Gastroesophageal sphincter (tissue), 4 donors: ENCODE results near the gene NEURL1. TPM values are rescaled to one million over a fixed set of nuclear protein-coding genes. Genes with fewer than 3 reads are reported as not detected.

Experiments used
- ATAC-seq: fragments of 150-250 bp; one replicate; pipeline ENCODE4 v1.9.1; 2016; ENCODE audit warnings: mild to moderate bottlenecking, moderate library complexity
- H3K27ac ChIP-seq, 4 donors: fragments of 200-600 bp; sonication (generic) in 3 of 4; 1 replicate in 3 of 4; 2 replicates in 1 of 4; pipeline ENCODE4 v1.5.1; 2016 to 2019
- H3K27me3 ChIP-seq: fragments of 200-600 bp; sonication (generic); one replicate; pipeline ENCODE4 v1.5.1; 2019
- H3K36me3 ChIP-seq, 2 donors: fragments of 200-600 bp; sonication (generic); one replicate each; pipeline ENCODE4 v1.5.1; 2019; ENCODE audit warnings: control low read depth in 1 of 2
- H3K4me1 ChIP-seq, 3 donors: fragments of 200-600 bp; sonication (generic); 1 replicate in 2 of 3; 2 replicates in 1 of 3; pipeline ENCODE4 v1.5.1; 2016 to 2019; ENCODE audit warnings: control low read depth in 2 of 3
- H3K4me3 ChIP-seq, 2 donors: fragments of 200-600 bp; sonication (generic); one replicate each; pipeline ENCODE4 v1.5.1; 2019; ENCODE audit warnings: mild to moderate bottlenecking in 1 of 2, moderate library complexity in 1 of 2
- H3K9me3 ChIP-seq, 3 donors: fragments of 200-600 bp; sonication (generic); one replicate each; pipeline ENCODE4 v1.5.1; 2017 to 2019; ENCODE audit warnings: control low read depth in 2 of 3
- CTCF ChIP-seq, 4 experiments: fragments of 200-600 bp in 2 of 4; fragments of 450-650 bp in 2 of 4; sonication (generic) in 1 of 4; IDR thresholded peaks; one replicate each; pipeline ENCODE4 v1.5.1; 2017 to 2019; ENCODE audit warnings: antibody characterized with exemption in 4 of 4, mild to moderate bottlenecking in 2 of 4, moderate library complexity in 2 of 4
- EP300 ChIP-seq: sonication (generic); formaldehyde crosslinking; IDR thresholded peaks from one replicate; pipeline ENCODE4 v1.6.1; 2017; ENCODE audit warnings: antibody characterized with exemption, mild to moderate bottlenecking
- POLR2A ChIP-seq, 2 donors: fragments of 450-650 bp; IDR thresholded peaks; one replicate each; pipeline ENCODE4 v1.6.1; 2017; ENCODE audit warnings: antibody characterized with exemption in 2 of 2, mild to moderate bottlenecking in 2 of 2, moderate library complexity in 1 of 2
- POLR2AphosphoS5 ChIP-seq: sonication (generic); formaldehyde crosslinking; IDR thresholded peaks from one replicate; pipeline ENCODE4 v1.6.1; 2017; ENCODE audit warnings: antibody characterized with exemption
- WGBS, 2 donors: methylation state at CpG; one replicate each; pipeline ENCODE4 v1.1.5; 2018; ENCODE audit warnings: low coverage in 1 of 2; 5-methylcytosine and 5-hydroxymethylcytosine counted together
- total RNA-seq, 4 donors: library from RNA; depleted of rRNA; stranded (reverse); fragments of >200 nt; gene quantifications; one replicate each; pipeline ENCODE4 v1.1.0, GENCODE V29; 2016

Gene NEURL1
- total RNA-seq, 4 donors from 2014 or later, result 0.15 to 0.27 (median 0.19) TPM; not detected in 1

- ATAC-seq, result no peak
- H3K9me3 ChIP-seq, result peaks cover 0 to 6% (median 0%) of the 10 kb centered on the region in 3 donors
- no peak overlapping the region for H3K27ac ChIP-seq
- H3K36me3 ChIP-seq, result no peaks in the 10 kb centered on the region
- TF ChIP-seq POLR2A (IDR thresholded peaks at IDR 0.05) (no peak), EP300 (no peak), CTCF (IDR thresholded peaks at IDR 0.05) (no peak), POLR2AphosphoS5 (no peak)
- H3K4me1 ChIP-seq, result peaks cover 0 to 9% (median 0%) of the 10 kb centered on the region in 3 donors
- H3K4me3 ChIP-seq, result no peak overlapping the region
- H3K27me3 ChIP-seq, result peaks cover 47% of the 10 kb centered on the region
Observed at GRCh38 chr10:103581499-103581898, 88.0 kb downstream of the NEURL1 start.

GRCh38 chr10:103582331-103583123 lies 89.0 kb downstream of the NEURL1 start:
- H3K4me3 ChIP-seq, result no peak overlapping the region
- H3K27ac ChIP-seq, result no peak overlapping the region
- H3K9me3 ChIP-seq, result peaks cover 0 to 9% (median 0%) of the 10 kb centered on the region in 3 donors
- 79 to 89% methylated on average over 5 to 10 of the region's 13 CpGs for WGBS, 2 donors
- TF ChIP-seq CTCF (IDR thresholded peaks at IDR 0.05) (no peak), POLR2AphosphoS5 (no peak), EP300 (no peak), POLR2A (IDR thresholded peaks at IDR 0.05) (no peak)
- peaks cover 47% of the 10 kb centered on the region for H3K27me3 ChIP-seq
- peaks cover 0 to 9% (median 0%) of the 10 kb centered on the region in 3 donors for H3K4me1 ChIP-seq
- ATAC-seq, result no peak
- H3K36me3 ChIP-seq, result peaks cover 0 to 10% of the 10 kb centered on the region in 2 donors

- Histone ChIP-seq H3K4me1 (peaks cover 0 to 9% (median 0%) of the 10 kb centered on the region in 3 donors), H3K4me3 (peak overlapping the region in 1 of 2 donors; percentile 48), H3K36me3 (peaks cover 0 to 22% of the 10 kb centered on the region in 2 donors), H3K27me3 (peaks cover 47% of the 10 kb centered on the region), H3K27ac (no peak overlapping the region), H3K9me3 (peaks cover 0 to 19% (median 0%) of the 10 kb centered on the region in 3 donors)
- ATAC-seq, result no peak
- WGBS, 2 donors, result 87 to 90% methylated on average over 3 to 8 of the region's 8 CpGs
- TF ChIP-seq POLR2AphosphoS5 (no peak), POLR2A (IDR thresholded peaks at IDR 0.05) (no peak), CTCF (IDR thresholded peaks at IDR 0.05) (no peak), EP300 (no peak)
Observed at GRCh38 chr10:103583871-103584215, 90.3 kb downstream of the NEURL1 start.

GRCh38 chr10:103584216-103585010 lies 90.9 kb downstream of the NEURL1 start:
- H3K4me3 ChIP-seq, result peak overlapping the region in 1 of 2 donors; percentile 48

More at GRCh38 chr10:103584216-103585010, 90.9 kb downstream of the NEURL1 start:
- TF ChIP-seq EP300, result no peak
- TF ChIP-seq CTCF (IDR thresholded peaks at IDR 0.05), result no peak
- TF ChIP-seq POLR2AphosphoS5, result no peak
- no peak for TF ChIP-seq POLR2A (IDR thresholded peaks at IDR 0.05)
- peaks cover 0 to 19% (median 0%) of the 10 kb centered on the region in 3 donors for H3K9me3 ChIP-seq
- no peak overlapping the region for H3K27ac ChIP-seq
- 34 to 49% methylated on average over 3 to 14 of the region's 111 CpGs for WGBS, 2 donors
- H3K4me1 ChIP-seq, result peaks cover 0 to 9% (median 0%) of the 10 kb centered on the region in 3 donors
- ATAC-seq, result peak; percentile 44
- peaks cover 47% of the 10 kb centered on the region for H3K27me3 ChIP-seq
- H3K36me3 ChIP-seq, result peaks cover 0 to 28% of the 10 kb centered on the region in 2 donors
